GM12878 (cell line): Measurements from ENCODE around the gene BACE2. TPM values are rescaled to one million over a fixed set of nuclear protein-coding genes. Genes with fewer than 3 reads are reported as not detected.

Experiments used
- ATAC-seq: fragments of 200-7000 bp; cut with Tn5 transposase; 3 replicates; pipeline ENCODE4 v1.9.1; 2020; ENCODE audit warnings: mild to moderate bottlenecking, moderate library complexity
- BruUV-seq: library from RNA; stranded (reverse); fragments of 400-500 nt; replicated peaks from 2 replicates; lab custom pipeline; 2021; lab: Mats Ljungman, UMichigan
- CTCF ChIA-PET: fragments of 300-600 bp; sonication (Branson Sonifier 250); formaldehyde crosslinking; extraction: SDS; loops from one replicate; lab custom pipeline; 2021; ENCODE audit warnings: inconsistent platforms; lab: Yijun Ruan, JAX
- POLR2A ChIA-PET: fragments of 350-600 bp; formaldehyde crosslinking; extraction: SDS; loops from one replicate; lab custom pipeline; 2021; ENCODE audit warnings: inconsistent platforms; lab: Charles Lee
- RAD21 ChIA-PET: fragments of 300-600 bp; sonication (Branson Sonifier 250); formaldehyde crosslinking; loops from one replicate; lab custom pipeline; 2023; ENCODE audit warnings: antibody characterized with exemption; ENCODE audit not compliant: unreplicated experiment; lab: Charles Lee
- SMC1A ChIA-PET: fragments of 300-600 bp; sonication (Branson Sonifier 250); formaldehyde crosslinking; loops from one replicate; lab custom pipeline; 2023; ENCODE audit not compliant: unreplicated experiment, uncharacterized antibody; lab: Charles Lee
- DNase-seq: peaks from one replicate; pipeline ENCODE4 v3.0.0-alpha.2; 2011; ENCODE audit warnings: low read depth, low spot score
- FAIRE-seq: peaks from 3 replicates; lab custom pipeline; 2011; peaks lifted over from hg19 to GRCh38; lab: Jason Lieb, UNC
- H2AFZ ChIP-seq: 2 replicates; pipeline ENCODE4 v1.6.0; 2011; ENCODE audit warnings: low read depth, low read length, control low read depth; ENCODE audit not compliant: control insufficient read depth
- H3K27ac ChIP-seq: 2 replicates; pipeline ENCODE4 v1.5.1; 2011; ENCODE audit warnings: control low read depth; ENCODE audit not compliant: control insufficient read depth, insufficient read depth
- H3K27me3 ChIP-seq, 2 experiments: replicated peaks in 1 of 2; 2 replicates each; pipeline versions ENCODE4 v1.6.0 to v1.6.1; 2011; ENCODE audit warnings: low read length in 1 of 2; ENCODE audit not compliant: control insufficient read depth in 2 of 2, insufficient read depth in 2 of 2
- H3K36me3 ChIP-seq, 2 experiments: 2 replicates each; pipeline ENCODE4 v1.5.1; 2011; ENCODE audit warnings: low read length in 1 of 2; ENCODE audit not compliant: control insufficient read depth in 2 of 2, insufficient read depth in 2 of 2
- H3K4me1 ChIP-seq: 2 replicates; pipeline ENCODE4 v1.6.1; 2011; ENCODE audit warnings: mild to moderate bottlenecking, low read length, moderate library complexity, mixed read lengths; ENCODE audit not compliant: control insufficient read depth, insufficient read depth
- H3K4me2 ChIP-seq: 2 replicates; pipeline ENCODE4 v1.6.0; 2011; ENCODE audit warnings: control low read depth; ENCODE audit not compliant: control insufficient read depth, insufficient read depth
- H3K4me3 ChIP-seq: fragments of 200-600 bp; sonication (generic); 2 replicates; pipeline ENCODE4 v1.5.1; 2016
- H3K79me2 ChIP-seq: 2 replicates; pipeline ENCODE4 v1.6.0; 2011; ENCODE audit warnings: low read length; ENCODE audit not compliant: control insufficient read depth, insufficient read depth
- H3K9ac ChIP-seq: 2 replicates; pipeline ENCODE4 v1.8.0; 2011; ENCODE audit warnings: low read length, control low read depth, mixed read lengths; ENCODE audit not compliant: control insufficient read depth, insufficient read depth
- H3K9me3 ChIP-seq: replicated peaks from 3 replicates; pipeline ENCODE4 v1.5.1; 2011; ENCODE audit warnings: mild to moderate bottlenecking, low read length; ENCODE audit not compliant: control insufficient read depth, insufficient read depth
- H4K20me1 ChIP-seq: 2 replicates; pipeline ENCODE4 v1.6.0; 2011; ENCODE audit not compliant: control insufficient read depth, insufficient read depth
- CHD1 ChIP-seq: IDR thresholded peaks from 2 replicates; pipeline ENCODE4 v1.6.1; 2012; ENCODE audit warnings: low read depth, low read length, improper control_type of control experiment
- EGR1 ChIP-seq, 2 experiments: IDR thresholded peaks; 1 replicate in 1 of 2; 2 replicates in 1 of 2; pipeline ENCODE4 v1.6.1; 2011 to 2012; ENCODE audit warnings: low read depth in 2 of 2, low read length in 2 of 2, borderline replicate concordance in 1 of 2, mild to moderate bottlenecking in 1 of 2, moderate library complexity in 1 of 2
- RBBP5 ChIP-seq: fragments of 200-600 bp; sonication (generic); conservative IDR thresholded peaks from 2 replicates; pipeline ENCODE4 v1.6.1; 2016
- RUNX3 ChIP-seq: IDR thresholded peaks from 2 replicates; pipeline ENCODE4 v1.6.1; 2012; ENCODE audit warnings: low read length, inconsistent platforms
- SMAD1 ChIP-seq: fragments of 450-650 bp; IDR thresholded peaks from 2 replicates; pipeline ENCODE4 v1.6.1; 2018; ENCODE audit warnings: mild to moderate bottlenecking, low read depth; ENCODE audit not compliant: partially characterized antibody
- WGBS: methylation state at CpG from one replicate; pipeline ENCODE4 v1.1.6; 2016; ENCODE audit warnings: low lambda C conversion rate; ENCODE audit not compliant: insufficient replicate concordance, insufficient coverage; ENCODE audit errors: missing lambda C conversion rate; 5-methylcytosine and 5-hydroxymethylcytosine counted together
- in situ Hi-C: fragments of 300-500 bp; cut with MboI; formaldehyde crosslinking; loops from 9 replicates; pipeline ENCODE4 v1.14.3; 2018; ENCODE audit warnings: mixed read lengths
- intact Hi-C: fragments of 100-400 bp; cut with micrococcal nuclease; formaldehyde crosslinking; loops from one replicate; pipeline ENCODE4 v1.14.2; 2022; ENCODE audit not compliant: unreplicated experiment
- polyA plus RNA-seq, 11 experiments: library from polyadenylated mRNA; depleted of rRNA in 4 of 11; unstranded in 6 of 11; stranded (reverse) in 5 of 11; fragments of >200 nt; fragmentation: Nextera tagmentation in 4 of 11; fragmentation: Illumina TruSeq in 1 of 11; extraction: Ambion mirVana in 4 of 11; extraction: Trizol in 1 of 11; gene quantifications; 1 replicate in 1 of 11; 2 replicates in 10 of 11; pipeline versions ENCODE4 v1.2.1 to v1.2.3, GENCODE V29; 2011 to 2016; ENCODE audit warnings: inconsistent platforms in 2 of 11, missing spikeins in 2 of 11, low read depth in 1 of 11
- total RNA-seq, 4 experiments: library from RNA; depleted of rRNA in 3 of 4; stranded (reverse); fragments of >200 nt in 3 of 4; fragmentation: Illumina TruSeq in 1 of 4; extraction: Trizol in 1 of 4; gene quantifications; 2 replicates each; pipeline versions ENCODE4 v1.2.1 to v1.2.3, GENCODE V29; 2013 to 2021

Gene BACE2
- total and polyA plus RNA-seq, 10 of the 15 experiments (the other 5 are each of a cell fraction or from before 2014, with no cell fraction given): 0.04 to 0.69 (median 0.18) TPM; not detected in 5

GRCh38 chr21:41186755-41187536 lies 19.0 kb downstream of the BACE2 start (continued):
- TF ChIP-seq RBBP5: no peak
- TF ChIP-seq, all 136 proteins: peak for 0

DNA sequence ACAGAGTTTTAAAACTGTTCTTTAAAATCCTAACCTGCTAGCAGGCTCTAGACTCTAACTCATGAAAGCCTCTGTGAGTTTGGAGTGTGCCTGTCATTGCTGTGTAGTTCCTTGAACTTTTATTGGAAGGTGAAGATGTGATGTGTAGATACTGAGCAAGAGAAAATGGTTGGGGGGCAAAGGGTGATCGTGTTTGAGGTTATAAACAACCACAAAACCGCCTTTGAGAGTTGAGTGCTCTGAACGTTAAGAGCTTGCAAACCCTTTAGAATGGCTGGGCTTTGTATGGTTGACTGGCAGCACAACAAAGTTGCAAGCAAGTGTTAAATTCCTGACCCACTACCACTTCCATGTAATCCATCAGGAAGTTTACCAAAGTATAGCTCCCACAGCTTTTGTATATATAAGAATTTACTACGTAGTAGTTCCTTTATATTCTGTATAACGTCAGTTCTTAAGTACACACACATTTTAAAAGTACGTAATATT lies 19.6 kb downstream of the BACE2 start:
- H3K27me3 ChIP-seq: no peaks in the 10 kb centered on the region
- no peak overlapping the region for H3K4me3 ChIP-seq
- TF ChIP-seq RUNX3 (no peak), SMAD1 (no peak), EGR1 (IDR thresholded peaks at IDR 0.05; ENCODE audit: borderline replicate concordance in 1 of 2, low read depth in 2 of 2, low read length in 2 of 2) (no peak), CHD1 (no peak)
- FAIRE-seq: no peak
- 24% methylated on average over 6 of the region's 6 CpGs for WGBS
- no peak overlapping the region for H3K9ac ChIP-seq
- SMC1A ChIA-PET: interaction anchor here (0.5 kb wide), 1 partner anchor 80 kb away, joined by 3 read pairs; no protein-coding TSS in a partner anchor
- H3K9me3 ChIP-seq: no peaks in the 10 kb centered on the region; the same call in 2 of the 3 replicates
- no peaks in the 10 kb centered on the region for H3K4me1 ChIP-seq
- in situ Hi-C loops: no loop called here
- CTCF ChIA-PET: interaction anchor here (1.1 kb wide), 1 partner anchor 43 kb away, joined by 3 read pairs; no protein-coding TSS in a partner anchor
- no peaks in the 10 kb centered on the region for H4K20me1 ChIP-seq
- no peaks in the 10 kb centered on the region for H3K79me2 ChIP-seq
- no peaks in the 10 kb centered on the region for H3K36me3 ChIP-seq
- POLR2A ChIA-PET: no interaction called here
- no peak for ATAC-seq
- H3K4me2 ChIP-seq: no peak overlapping the region
- RAD21 ChIA-PET: no interaction called here
- no peak overlapping the region for H3K27ac ChIP-seq
- BruUV-seq: no TSS peak
- intact Hi-C loops: no loop called here
- no peak for DNase-seq
- no peak overlapping the region for H2AFZ ChIP-seq
